Limb (tissue), 2 donors: ENCODE results near the gene SMYD3.

Experiments used
- DNase-seq, 2 donors: peaks; one replicate each; pipeline ENCODE4 v3.0.0-alpha.2; 2016; ENCODE audit errors: extremely low spot score in 2 of 2

Gene SMYD3

GRCh38 chr1:246417813-246418564, 89.1 kb downstream of the SMYD3 start:
- no peak for DNase-seq

DNA sequence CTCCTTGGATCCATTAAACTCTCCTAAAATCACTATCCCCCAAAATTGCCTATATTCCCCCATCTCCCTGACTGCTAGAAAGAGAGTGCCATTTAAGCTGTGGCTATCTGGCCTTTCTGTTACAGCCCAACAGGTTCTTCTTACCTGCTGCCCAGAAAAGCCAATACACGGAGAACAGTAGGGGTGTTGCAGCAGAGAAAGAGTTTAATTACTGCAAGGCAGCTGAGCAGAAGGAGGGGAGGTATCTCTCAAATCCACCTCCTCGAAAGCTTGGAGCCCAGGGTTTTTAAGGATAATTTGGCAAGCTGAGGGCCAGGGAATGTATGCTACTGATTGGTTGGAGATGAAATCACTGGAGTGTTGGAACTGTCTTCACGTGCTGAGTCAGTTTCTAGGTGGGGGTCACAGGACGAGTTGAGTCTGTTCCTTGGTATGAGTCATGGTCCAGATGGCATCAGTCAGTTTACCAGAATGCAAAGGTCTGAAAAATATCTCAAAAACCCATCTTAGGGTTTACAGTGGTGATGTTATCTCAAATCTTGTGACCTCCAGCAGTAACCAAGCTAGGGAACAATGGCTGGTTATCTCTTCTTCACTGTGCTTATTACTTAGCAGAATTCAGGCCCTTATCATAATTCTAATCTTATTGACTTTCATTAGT, 89.8 kb downstream of the SMYD3 start:
- DNase-seq: no peak

- no peak for DNase-seq
Observed at GRCh38 chr1:246416261-246416660, 90.8 kb downstream of the SMYD3 start.

DNA sequence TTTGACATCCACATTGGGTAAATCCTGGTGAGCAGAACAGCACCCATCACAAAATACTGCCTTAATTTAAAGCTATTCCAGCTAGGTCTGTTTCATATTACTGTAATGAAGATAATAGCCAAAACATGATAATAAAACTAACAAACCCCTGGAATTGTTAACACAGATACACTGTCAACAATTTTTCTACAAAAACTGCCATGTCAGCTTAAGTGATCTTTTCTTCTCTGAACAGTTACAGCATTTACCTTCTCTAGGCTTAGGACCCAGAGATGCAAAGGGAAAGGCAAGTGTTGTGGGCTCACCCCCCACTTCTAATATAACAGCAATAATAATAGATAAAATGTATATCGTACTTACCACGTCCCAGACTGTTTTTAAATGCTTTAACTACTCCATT, 92.1 kb downstream of the SMYD3 start:
- no peak for DNase-seq

DNA sequence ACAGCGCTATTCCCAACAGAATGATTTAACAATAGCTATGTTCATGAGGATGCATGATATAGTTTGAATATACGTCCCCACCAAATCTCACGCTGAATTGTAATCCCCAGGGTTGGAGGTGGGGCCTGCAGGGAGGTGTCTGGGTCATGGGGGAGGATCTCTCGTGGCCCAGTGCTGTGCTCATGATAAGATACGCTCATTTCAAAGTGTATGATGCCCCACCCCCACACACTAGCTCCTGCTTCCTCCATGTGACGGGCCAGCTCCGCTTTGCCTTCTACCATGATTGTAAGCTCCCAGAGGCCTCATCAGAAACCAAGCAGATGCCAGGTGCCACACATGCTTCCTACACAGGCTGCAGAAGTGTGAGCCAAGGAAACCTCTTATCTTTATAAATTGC, 93.6 kb downstream of the SMYD3 start:
- DNase-seq: no peak

DNA sequence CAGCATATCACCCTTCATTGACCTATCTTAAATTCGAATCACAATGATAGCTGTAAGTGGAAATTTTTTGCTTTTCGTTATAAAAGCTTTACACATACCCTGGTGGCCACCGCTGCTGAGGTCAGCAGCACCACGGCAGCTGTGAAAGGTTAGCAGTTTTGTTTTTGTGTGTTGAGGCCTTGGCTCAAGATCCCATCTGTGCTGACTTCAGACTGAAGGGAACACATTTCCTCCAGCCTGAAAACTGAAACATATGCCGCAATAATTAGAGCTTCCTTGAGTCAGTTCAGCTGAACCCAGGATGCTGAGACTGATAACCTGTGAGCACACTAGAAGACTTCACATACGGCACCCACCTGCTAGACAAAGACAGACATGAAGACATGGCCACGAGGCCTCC, 103.0 kb downstream of the SMYD3 start:
- DNase-seq: peak in 1 of 2 donors; percentile 10

GRCh38 chr1:246398126-246398813, 108.8 kb downstream of the SMYD3 start:
- DNase-seq: no peak

- no peak for DNase-seq
Observed at GRCh38 chr1:246397046-246397445, 110.0 kb downstream of the SMYD3 start.

DNA sequence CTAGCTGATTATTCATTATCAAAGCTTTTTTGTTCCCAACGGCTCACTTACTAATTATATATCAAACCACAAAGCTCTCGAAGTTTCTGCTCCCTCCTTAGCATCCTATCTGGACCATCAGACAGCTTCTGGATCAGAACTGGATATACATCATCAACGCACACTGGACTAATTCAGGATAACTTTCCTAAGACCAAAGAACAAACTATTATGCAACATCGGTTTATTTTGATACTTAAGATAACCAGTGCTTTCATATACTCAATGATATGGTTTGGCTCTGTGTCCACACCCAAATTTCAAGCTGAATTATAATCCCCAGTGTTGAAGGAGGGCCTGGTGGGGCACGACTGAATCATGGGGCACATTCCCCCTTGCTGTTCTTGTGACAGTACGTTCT, 110.8 kb downstream of the SMYD3 start:
- no peak for DNase-seq

- no peak for DNase-seq
Observed at GRCh38 chr1:246394121-246394520, 113.0 kb downstream of the SMYD3 start.

- DNase-seq: no peak
Observed at GRCh38 chr1:246390855-246391254, 116.2 kb downstream of the SMYD3 start.

DNA sequence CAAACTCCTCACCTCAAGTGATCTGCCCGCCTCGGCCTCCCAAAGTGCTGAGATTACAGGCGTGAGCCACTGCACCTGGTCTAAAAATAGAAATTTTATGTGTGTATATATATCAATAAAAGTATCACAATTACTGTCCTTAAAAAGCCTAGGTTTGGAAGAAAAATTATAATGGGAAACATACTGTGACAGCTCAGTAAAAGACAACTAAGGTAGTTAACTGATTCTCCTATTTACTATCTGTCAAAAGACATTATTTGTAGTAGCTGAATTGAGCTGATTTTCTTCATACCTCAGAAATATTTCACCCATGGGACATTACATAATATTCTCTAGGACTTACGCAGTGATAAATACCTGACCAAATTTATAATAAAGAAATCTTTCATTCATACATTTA, 122.5 kb downstream of the SMYD3 start:
- no peak for DNase-seq

DNA sequence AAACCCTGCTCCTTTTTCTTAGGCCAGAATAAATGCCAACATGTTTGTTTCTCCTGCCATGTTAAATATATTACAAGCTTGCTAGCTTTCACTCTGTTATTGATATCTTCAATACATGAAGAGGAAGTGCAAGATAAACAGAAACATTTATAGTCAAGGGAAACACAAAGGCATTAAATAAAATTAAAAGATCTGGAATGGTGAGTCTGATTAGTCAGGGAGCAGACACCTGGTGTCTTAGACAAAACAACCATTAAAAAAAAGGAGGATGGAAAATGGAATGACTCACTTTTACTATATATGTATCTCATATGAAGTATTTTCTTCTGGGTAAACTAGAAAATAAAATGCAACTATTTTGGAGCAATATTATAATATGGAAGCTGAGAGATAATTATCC, 123.3 kb downstream of the SMYD3 start:
- DNase-seq: no peak

- DNase-seq: no peak
Observed at GRCh38 chr1:246383239-246383589, 123.9 kb downstream of the SMYD3 start.

GRCh38 chr1:246382589-246383238, 124.4 kb downstream of the SMYD3 start:
- DNase-seq: no peak

- no peak for DNase-seq
Observed at GRCh38 chr1:246381452-246381851, 125.6 kb downstream of the SMYD3 start.

GRCh38 chr1:246377625-246378153, 129.4 kb downstream of the SMYD3 start:
- no peak for DNase-seq

GRCh38 chr1:246373828-246374569, 133.1 kb downstream of the SMYD3 start:
- DNase-seq: no peak

DNA sequence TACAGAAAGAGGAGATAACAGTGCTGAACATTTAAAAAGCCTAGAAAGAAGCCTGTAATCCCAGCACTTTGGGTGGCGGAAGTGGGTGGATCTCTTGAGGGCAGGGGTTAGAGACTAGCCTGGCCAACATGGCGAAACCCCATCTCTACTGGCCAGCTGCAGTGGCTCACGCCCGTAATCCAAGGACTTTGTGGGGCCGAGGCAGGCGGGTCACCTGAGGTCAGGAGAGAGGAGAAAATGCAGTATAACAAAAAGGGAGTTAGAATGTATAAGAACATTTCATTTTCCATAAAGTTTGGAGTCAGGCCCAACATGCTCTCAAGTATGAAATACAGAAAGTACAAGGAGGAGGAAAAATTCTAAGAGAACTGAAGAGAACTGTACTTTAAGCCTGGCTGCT, 134.5 kb downstream of the SMYD3 start:
- DNase-seq: no peak

DNA sequence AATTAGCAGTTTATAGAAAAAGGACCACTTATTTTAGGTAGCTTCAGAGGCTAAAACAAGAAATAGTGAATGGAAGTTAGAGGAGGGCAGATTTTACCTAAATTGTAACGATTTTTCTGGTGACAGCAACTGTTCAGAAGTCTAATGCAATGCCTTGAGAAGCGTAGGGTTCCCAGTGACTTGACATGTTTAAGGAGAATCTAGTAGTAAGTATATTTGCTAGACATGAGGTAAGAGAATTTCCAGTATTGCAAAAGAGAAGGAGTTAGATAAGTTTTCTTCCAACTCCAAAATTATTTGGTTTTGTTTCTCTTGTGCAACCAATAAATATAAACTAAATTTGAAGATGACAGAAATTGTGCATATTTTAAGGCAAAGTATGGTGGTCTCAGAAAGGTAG, 140.0 kb downstream of the SMYD3 start:
- DNase-seq: no peak

GRCh38 chr1:246365708-246366107, 141.4 kb downstream of the SMYD3 start:
- DNase-seq: no peak
